EL (cell line): Measurements from ENCODE around the gene TMC5.
A peak's percentile ranks its signal among the peaks of the same experiment; 100 is the strongest.
"Not testable (repeated sequence)": the region's sequence is repeated elsewhere in the genome, so short reads cannot be mapped to it uniquely, and the experiment has no call there.

Source experiments
- DNase-seq: peaks from one replicate; pipeline ENCODE4 v3.0.0-alpha.2; 2016

TMC5 gene

DNA sequence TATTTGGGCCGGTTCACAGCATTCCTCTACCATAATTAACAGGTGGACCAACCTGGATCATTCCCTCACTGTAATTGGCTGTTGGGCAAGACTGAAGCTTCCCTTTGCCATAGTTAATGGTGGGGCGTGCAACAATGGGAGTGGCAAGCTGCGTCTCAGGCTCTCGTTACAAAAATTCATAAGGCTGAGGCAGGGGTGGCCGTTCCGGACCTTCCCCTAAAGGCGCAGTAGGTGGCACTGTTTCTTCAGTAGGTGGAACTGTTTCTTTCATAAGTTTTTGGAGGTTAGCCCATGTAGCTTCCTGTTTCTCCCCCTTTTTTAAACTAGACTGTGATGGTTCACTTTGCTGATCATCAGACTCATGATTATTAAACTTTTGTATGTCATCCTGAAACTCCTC lies 17.0 kb upstream of the TMC5 start:
- DNase-seq: no peak

DNA sequence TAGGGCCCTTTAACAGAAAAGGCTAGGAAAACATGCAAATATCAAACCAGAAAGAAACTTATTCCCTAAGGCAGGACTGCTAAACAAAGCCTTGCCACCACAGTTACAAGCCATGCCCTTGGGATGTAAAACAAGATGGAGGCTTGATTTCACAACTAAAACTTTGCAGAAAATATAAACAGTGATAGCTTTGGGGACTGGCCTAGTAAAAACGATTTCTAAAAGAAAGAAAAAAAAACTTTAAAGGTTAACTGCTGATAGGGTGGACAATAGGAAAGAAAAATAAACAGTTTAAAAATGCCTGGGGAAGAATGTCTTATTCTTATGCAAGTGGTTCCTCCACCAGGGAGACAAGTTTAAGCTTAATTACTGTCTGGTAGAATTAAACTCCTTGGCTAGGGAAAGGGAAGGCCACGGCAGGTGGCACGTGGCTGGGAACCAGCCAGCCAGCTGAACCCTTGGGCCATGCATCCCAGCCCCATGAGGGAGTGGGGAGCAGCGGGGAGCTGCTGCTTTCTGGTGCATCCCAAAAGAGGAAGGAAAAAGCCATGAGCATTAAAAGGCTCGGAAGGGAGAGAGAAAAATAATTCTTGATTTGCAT lies 10.7 kb upstream of the TMC5 start:
- no peak for DNase-seq

DNA sequence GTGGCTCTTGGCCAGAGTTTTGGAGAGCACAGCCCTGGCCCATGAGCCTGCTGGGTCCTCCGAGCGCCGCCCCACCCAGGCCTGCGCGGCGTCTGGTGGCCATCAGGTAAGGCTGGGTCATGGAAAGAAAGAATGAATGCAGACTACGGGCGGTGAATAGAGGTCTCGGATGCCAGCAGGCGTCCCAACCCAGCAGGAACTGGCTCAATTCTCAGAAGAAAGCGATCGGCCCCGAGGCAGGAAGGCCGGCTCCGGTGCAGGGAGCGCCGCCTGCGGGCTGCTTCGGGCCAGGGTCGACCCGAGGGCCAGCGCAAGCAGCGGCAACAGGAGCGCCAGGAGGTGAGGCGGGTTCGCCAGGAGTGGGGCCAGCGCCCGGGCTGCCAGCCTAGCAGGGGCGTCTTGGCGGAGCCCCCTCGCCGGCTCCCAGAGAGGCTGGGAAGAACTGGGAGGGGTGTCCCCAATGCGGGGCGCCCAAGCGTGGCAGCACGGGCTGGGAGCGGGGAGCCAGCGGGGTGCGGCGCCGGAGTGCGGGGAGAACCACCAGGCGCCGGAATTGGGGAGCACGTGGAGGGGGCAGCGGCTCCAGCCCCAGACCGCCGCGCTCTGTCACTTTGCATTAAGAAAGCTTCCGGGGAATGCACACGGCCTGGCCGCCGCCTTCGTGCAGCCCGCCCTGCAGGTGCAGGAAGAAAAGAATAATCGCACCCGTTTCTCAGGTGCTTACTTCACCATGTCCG lies 7.1 kb upstream of the TMC5 start:
- DNase-seq: peak; percentile 6

DNA sequence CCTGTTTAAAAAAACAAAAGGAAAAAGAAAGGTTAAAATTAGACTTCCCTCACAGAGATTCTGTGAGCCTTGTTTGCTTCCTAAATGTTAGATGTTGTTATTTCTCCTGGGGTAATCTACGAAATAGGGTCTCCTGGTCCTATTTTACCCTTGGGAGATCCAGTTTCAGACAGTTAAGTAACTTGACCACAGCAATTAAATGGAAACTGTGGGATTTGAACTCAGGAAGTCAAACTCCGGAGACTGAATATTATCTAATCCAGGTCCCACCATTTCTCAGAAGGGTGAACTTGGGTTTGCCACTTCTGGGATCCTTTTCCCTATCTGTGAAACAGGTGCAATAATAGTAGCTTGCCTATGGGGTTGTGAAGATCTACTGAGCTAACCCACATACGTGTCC lies 6.4 kb upstream of the TMC5 start:
- no peak for DNase-seq

DNA sequence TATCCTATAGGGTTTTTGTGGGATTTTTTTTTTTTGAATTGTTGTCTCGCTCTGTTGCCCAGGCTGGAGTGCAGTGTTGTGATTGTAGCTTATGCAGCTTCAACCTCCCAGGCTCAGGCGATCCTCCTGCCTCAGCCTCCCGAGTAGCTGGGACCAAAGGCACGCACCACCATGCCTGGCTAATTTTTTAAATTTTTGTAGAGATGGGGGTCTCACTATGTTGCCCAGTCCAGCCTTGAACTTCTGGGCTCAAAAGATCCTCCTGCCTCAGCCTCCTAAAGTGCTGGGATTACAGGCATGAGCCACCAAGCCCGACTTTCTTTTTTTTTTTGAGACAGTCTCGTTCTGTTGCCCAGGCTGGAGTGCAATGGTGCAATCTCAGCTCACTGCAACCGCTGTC lies 5.6 kb upstream of the TMC5 start:
- DNase-seq: not testable (repeated sequence)

DNA sequence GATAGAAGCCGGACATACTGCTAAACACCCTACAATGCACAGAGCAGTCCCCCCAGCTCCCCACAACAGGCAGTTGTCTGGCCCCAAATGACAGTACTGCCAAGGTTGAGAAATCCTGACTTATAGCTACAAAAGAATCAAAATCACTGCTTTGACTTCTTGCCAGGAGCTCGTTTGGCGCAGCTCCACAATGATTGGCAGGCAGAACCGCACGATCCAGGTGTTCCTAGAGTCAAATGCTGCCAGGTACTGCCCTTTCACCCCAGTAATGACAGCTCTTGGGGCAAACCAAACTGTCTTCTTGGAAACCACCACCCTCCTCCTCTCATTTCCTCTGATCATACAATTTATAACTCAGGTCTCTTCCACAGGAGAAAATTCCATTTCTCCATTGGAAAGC lies 2.2 kb upstream of the TMC5 start:
- no peak for DNase-seq

DNA sequence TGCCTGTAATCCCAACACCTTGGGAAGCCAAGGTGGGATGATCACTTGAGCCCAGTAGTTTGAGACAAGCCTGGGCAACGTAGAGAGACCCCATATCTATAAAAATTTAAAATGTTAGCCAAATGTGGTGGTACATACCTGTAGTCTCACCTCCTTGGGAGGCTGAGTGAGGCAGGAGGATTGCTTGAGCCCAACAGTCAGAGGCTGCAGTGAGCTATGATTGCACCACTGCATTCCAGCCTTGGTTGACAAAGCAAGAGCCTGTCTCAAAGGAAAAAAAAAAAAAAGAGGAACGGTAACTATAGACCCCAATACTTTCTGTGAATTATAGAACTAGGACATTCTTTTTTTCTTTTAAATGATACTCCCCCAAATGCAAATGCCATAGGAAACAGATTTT lies 1.8 kb upstream of the TMC5 start:
- no peak for DNase-seq

DNA sequence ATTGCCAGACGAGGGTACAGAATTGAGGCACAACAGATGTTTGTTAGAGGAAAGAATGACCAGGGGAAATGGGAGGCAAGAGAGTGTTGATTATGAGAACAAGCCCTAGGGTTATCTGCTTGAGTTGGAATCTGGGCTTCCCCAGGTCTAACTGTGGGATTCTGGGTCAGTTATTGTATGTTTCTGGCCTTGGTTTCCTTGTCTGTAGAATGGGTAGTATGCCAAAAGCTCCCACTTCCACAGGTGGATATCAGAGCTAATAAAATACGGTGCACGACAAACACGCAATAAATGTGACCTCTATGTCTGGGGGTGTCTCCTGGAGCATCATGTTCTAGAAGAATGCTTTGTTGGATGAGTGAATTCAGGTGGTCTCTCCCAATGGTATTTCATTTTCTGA lies 517 bp downstream of the TMC5 start:
- no peak for DNase-seq

DNA sequence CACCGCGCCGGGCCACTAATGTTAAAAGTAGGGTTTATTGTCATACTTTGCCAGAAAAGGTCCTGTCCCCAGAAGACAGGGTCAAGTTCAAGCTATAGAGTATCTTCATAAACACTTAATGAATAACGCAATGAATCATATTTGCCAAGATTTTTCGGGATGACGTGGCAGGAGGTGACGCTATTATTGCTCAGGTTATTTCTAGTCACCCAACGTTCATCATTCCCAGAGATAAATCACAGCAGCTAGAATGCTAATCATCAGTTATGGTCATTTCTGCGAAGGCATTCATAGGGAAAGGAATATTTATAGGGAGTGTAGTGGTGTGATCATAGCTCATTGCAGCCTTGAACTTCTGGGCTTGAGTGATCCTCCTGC lies 2.0 kb downstream of the TMC5 start:
- DNase-seq: peak; percentile 28

DNA sequence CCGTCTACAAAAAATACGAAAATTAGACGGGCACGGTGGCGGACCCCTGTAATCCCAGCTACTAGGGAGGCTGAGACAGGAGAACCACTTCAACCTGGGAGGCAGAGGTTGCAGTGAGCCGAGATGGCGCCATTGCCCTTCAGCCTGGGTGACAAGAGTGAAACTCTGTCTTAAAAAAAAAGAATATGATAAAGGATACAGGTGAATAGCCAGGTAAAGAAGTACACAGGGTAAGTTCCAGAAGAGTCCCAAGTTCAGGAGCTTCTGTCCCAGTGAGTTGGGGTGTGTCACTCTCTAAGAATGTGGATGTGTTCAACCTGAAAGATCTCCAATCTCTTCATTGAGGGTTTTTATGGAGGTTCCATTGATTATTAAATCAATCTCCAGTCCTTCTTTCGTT lies 6.8 kb downstream of the TMC5 start:
- no peak for DNase-seq

DNA sequence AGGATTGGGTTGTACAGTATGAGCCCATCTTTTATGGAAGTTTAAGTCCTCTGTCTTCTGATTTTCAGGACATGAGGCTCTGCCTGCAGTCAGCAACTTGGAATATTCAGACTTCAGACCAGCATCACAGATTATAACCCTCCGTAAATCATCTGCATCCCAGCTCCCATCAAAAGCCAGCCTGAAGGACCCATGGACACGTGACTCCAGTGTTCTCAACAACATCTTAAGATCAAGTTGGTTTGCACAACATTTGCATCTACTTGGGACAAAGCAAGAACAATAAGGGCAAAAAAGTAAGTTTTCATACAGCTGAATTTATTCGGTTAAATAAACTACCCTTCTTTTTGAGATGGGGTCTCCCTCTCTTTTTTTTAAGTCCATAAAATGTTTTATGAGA lies 12.7 kb downstream of the TMC5 start:
- DNase-seq: no peak

DNA sequence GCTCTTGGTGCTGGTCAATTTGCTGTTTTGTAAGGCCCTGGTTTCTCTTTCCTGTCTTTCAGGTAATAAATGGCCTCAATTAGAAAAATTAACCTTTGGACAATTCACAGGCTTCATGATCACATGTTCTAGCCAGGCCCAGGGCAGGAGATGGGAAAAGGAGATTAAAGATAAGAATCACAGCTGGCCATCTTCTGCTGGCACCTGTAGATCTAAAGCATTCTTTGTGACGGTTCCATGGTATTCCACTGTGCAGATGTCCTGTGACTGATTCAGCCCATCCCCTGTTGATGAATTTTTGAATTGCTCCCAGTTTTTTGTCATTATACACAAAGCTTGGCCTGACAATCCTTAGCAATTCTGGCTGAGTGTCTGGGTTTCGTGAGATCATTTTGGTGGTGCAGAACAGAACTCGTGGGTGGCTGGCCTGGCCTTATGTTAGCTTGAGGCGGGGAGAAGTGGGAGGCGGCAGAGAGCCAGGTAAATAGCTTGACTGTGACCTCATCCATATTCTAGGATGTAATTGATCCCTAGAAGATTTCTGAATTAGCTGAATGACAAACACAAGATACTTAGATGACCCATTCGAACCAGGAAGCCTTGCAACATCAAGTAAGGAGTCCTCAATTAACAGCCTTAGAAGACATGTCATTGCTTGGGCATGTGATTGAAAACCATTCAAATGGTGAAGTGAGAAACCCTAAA lies 14.1 kb downstream of the TMC5 start:
- no peak for DNase-seq

DNA sequence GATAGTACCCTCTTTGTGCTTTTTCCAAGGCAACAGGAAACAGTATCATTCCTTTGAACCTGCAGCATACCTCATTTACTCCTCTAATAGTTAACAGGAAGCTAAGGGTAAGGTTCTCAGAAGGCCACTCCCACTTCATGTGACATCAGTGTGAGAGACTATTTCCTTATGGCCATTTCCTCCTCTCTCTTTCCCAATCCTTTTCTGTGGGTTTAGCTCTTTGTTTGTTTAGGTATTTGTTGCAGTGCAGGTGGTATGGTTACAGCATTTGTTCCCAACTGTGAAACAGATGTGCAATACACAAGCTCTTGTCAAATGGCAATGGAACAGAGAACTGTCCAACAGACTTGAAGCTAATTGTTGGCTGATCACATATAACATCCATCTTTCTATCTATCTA lies 14.7 kb downstream of the TMC5 start:
- DNase-seq: no peak

DNA sequence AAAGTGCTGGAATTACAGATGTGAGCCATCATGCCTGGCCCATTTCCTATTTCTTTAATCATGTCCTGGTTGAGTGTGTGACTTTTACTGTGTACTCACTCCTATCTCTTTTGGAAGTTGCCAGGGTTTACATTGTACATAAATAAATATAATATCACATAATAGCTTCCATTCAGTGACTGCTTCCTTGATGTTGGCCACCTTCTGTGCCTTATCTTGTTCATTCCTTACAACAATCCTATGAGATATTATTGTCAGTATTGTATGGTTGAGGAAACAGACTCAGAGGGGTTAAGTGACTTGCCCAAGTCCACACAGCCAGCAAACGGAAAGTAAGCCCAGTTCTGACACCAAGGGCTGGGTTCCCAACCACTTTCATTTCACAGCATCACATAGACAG lies 16.9 kb downstream of the TMC5 start:
- DNase-seq: no peak

DNA sequence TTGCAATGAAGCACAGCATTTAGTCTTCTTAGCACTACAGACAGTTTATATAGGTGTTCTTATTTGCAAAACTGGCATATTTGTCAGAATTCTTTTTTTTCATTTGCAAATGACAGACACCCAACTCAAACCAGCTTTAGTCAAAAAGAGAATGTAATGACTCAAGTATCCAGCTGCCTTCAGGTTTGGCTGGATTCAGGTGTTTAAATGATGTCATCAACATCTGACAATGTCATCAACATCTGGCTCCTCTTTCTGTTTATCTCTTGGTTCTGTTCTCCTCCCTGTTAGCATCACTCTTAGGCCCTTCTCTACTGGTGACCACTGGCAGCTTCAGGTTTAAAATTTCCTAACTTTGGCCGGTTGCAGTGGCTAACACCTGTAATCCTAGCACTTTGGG lies 18.9 kb downstream of the TMC5 start:
- DNase-seq: no peak

DNA sequence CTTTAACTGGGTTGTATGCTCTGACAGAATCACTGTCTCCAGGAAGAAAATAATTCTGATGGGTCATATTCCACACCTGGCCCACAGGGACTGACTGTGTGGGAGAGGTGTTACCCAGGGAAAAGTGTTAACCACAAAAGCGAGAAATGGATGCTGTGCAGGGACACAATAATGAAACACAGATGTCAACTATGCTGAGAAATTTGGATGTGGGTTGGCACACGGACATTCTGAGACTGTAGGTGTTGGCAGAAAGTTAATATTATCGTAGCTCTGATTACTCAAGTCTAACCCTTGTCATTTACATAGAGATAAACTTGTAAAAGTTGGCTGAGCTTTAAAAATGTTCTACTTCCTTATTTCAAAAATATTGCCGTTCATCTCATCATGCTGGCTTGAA lies 19.6 kb downstream of the TMC5 start:
- DNase-seq: no peak

DNA sequence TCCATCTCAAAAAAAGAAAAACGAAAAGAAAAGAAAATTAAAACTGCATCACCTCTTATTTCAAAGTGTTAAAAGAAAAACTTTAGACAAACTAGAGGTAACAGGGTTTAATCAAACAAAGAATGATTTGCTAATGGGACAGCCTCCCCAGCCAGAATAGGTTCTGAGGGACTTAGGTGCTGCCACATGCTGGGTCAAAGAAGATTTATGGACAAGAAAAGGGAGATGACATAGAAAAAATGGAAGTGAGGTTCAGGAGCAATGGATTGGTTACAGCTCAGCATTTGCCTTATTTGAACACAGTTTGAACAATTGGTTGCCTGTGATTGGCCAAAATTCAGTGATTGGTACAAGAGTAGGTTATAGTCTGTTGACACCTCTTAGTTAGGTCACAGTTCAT lies 21.1 kb downstream of the TMC5 start:
- no peak for DNase-seq

DNA sequence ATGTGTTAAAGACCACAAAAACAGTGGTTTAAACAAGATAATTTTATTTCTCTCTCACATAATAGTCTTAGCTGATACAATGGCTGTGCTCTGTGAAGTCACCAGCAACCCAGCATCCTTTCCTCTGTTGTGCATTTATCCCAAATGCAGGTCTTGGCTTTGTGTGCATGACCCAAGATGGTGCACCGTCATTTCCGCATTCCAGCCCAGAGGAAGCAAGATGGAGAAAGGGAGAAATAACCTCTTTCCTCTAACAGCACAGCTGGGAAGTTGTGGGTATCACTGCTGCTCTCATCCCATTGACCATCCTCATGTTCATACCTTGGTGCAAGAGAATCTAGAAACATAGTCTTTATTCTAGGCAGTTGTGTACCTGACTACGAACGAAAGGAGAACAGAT lies 21.8 kb downstream of the TMC5 start:
- no peak for DNase-seq

DNA sequence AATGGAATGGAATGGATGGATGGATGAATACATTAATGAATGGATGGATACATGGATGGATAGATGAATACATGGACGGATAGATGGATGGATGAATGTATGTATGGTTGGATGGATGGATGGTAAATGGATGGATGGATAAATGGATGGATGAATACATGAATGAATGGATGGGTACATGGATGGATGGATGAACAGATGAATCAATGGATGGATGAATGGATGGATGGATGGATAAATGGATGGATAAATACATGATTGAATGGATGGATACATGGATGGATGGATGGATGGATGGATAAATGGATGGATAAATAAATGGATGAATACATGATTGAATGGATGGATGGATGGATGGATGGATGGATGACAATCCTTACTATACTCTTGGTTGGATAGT lies 26.0 kb downstream of the TMC5 start:
- DNase-seq: no peak

DNA sequence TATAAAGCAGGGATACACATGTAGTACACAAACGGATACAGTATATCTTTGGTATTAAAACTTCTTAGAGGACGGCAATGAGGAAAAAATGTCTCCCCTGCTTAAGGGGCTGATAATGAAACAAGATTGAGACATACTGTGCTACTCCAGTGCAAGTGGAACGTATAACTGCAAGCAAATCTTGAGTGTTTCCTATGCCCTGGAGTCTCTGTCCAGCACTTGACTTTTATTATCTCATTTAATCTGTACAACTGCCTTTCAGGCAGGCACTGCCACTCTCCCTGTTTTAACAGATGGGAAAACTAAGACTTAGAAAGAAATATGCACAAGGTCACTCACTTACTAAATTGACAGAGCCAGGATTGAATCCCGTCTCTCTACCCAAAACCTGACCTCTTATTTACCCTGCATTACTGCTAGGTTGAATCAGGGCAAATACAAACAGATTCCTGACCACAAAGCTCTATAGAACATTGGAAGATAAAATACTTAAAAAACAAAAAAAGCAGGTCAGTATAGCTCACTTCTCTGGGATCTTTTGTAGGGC lies 28.7 kb downstream of the TMC5 start:
- DNase-seq: no peak

DNA sequence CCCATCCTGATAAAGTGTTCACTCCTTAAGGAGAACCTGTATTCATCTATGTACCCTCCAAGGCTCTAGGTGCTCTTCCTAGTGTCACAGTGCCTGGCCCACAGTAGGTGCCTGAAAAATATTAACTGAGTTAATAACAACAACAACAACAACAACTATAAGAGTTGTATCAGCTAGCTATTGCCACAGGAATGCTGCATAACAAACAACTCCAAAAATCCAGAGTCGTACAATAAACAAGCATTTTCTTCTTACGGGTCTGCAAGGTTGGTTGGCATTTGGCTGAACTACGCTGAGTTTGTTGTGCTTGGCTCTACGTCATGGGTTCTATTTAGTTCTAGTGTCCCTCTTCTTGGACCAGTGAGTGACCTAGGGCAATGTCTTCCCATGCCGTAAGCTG lies 29.2 kb downstream of the TMC5 start:
- DNase-seq: no peak

DNA sequence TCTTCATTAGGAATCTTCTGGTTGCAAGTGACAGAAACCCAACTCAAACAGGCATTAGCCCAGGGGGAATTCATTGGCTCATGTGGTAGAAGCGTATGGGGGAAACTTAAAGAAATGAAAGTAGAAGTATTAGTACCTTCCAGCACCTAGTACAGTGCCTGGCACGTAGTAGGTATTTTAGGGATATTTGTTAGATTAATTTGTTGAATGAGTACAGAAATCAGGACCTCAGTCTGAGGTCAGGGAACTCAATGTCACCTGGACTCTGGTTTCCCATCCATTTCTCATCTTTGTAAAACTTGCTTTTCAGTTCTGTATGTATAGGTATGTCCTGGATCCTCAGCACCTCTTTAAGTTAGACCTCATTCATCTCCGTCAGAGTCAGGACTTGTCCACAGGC lies 32.5 kb downstream of the TMC5 start:
- DNase-seq: no peak

DNA sequence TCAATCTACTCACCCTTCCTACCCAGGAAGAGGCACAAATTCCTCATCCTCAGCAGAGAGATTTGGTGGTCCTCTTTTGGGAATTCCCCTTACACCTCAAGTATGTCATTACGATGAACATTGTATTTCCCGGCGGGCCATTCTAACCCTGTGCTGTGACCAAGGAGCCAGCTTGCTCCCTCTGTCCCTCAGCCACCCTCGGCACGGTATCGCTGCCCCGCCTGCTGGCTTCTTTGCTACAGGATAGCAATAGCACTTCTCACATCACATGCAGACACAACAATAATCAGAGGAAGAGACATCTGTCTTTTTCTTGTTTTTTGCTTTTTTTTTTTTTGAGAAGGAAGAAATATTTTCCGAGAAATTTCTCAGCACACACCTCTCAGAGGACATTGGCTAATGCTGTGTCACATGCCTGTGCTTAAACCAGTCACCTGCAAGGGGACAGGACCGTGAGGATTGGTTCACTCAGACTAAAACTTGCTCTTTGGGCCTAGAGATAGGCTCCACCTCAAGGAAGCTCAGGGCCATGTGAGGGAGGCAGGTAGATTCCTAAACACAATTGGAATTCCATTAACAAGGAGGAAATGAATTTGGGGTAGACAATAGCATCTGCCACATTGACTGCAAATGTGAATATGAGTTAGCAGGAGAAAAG lies 41.2 kb downstream of the TMC5 start:
- no peak for DNase-seq

DNA sequence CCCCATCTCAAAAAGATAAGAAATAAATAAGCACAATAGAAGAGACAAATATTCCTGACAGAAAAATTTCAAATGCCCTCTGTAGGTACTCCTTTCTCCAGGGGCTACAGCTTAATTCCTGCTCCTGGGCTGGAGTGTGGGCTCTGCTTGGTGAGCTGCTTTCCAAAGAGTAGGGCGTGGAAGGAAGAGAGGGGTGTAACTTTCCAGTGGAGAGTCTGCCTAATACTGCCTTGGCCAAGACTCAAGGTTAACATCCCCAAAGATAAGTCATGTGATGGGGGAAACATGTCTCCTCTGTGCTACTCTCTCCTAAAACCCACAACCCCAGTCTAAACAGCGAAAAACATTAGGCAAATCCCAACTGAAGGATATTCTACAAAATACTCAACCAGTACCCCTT lies 42.7 kb downstream of the TMC5 start:
- no peak for DNase-seq
